ENCODE results near the gene TBC1D22A.

GRCh38 chr22:47046411-47047065 lies 284.1 kb downstream of the TBC1D22A start:
- no peak for TF ChIP-seq CTCF (optimal IDR thresholded peaks at IDR 0.05 in 1 of 3, IDR thresholded peaks at IDR 0.05 in 1 of 3, conservative IDR thresholded peaks at IDR 0.05 in 1 of 3; ENCODE audit: extremely low read depth in 1 of 3, insufficient read depth in 2 of 3, low read length in 3 of 3)
- no peak for TF ChIP-seq EZH2 (IDR thresholded peaks at IDR 0.05; ENCODE audit: low read length)

Data from keratinocyte (primary cell).